Measurements from ENCODE around the gene VSTM5.

DNA sequence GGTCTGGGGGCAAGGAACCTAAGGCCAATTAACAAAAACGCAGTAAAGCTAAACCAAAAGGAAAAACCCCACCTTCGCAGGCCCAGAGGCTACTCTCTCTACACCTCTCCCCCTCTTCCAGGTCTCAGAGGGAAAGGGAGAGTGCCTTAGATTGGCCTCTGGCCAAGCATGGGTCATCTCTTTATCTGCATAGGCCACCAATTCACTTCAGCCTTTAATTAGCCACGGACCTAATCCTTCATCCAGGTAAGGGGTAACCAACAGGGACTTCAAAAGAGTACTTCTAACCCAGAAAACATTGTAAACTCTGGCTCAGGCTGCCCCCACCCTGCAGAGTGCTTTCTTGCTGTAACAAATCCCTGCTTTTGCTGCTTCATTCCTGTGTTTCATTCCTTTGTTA lies 9.4 kb downstream of the VSTM5 start:
- TF ChIP-seq POLR2AphosphoS5 (IDR thresholded peaks at IDR 0.05; ENCODE audit: insufficient read depth in 1 of 2, low read depth in 1 of 2) (no peak), CTCF (IDR thresholded peaks at IDR 0.05) (no peak)

All from vagina (tissue), 2 donors.